Right renal cortex interstitium (tissue), 3 donors: ENCODE measurements around the gene FBXL17. TPM values are rescaled to one million over a fixed set of nuclear protein-coding genes. Genes with fewer than 3 reads are reported as not detected.

ENCODE experiments used
- DNase-seq, 3 donors: peaks; one replicate each; pipeline ENCODE4 v3.0.0-alpha.2; 2013; ENCODE audit warnings: low read depth in 3 of 3, low spot score in 2 of 3
- polyA plus RNA-seq, 3 donors: library from polyadenylated mRNA; unstranded; fragments of 120-200 nt; gene quantifications; one replicate each; pipeline ENCODE4 v1.2.1, GENCODE V29; 2013; ENCODE audit not compliant: insufficient read length in 3 of 3

The FBXL17 gene
- polyA plus RNA-seq, 3 donors = 33.5 to 36.4 (median 36.1) TPM

GRCh38 chr5:108028412-108028811 is 353.5 kb downstream of the FBXL17 start:
- peak in 1 of 3 donors; percentile 12 for DNase-seq

- no peak for DNase-seq
Measured at GRCh38 chr5:108025957-108026356, 355.9 kb downstream of the FBXL17 start.

GRCh38 chr5:108024986-108025385 is 356.9 kb downstream of the FBXL17 start:
- no peak for DNase-seq

GRCh38 chr5:108016101-108016500 is 365.8 kb downstream of the FBXL17 start:
- DNase-seq = no peak

- DNase-seq = no peak
Measured at GRCh38 chr5:108006791-108007190, 375.1 kb downstream of the FBXL17 start.

- peak in 1 of 3 donors; percentile 21 for DNase-seq
Measured at GRCh38 chr5:108003178-108003577, 378.7 kb downstream of the FBXL17 start.

- no peak for DNase-seq
Measured at GRCh38 chr5:108001222-108001621, 380.7 kb downstream of the FBXL17 start.

- no peak for DNase-seq
Measured at GRCh38 chr5:107997338-107997980, 384.4 kb downstream of the FBXL17 start.

GRCh38 chr5:107993341-107993740 is 388.6 kb downstream of the FBXL17 start:
- DNase-seq = no peak

- DNase-seq = no peak
Measured at GRCh38 chr5:107990881-107991810, 390.8 kb downstream of the FBXL17 start.

- DNase-seq = no peak
Measured at GRCh38 chr5:107985144-107985543, 396.8 kb downstream of the FBXL17 start.

- no peak for DNase-seq
Measured at GRCh38 chr5:107982703-107983425, 399.0 kb downstream of the FBXL17 start.

GRCh38 chr5:107980923-107981692 is 400.8 kb downstream of the FBXL17 start:
- DNase-seq = peak in 2 of 3 donors; percentile 20 to 33

GRCh38 chr5:107979900-107980299 is 402.0 kb downstream of the FBXL17 start:
- no peak for DNase-seq

- DNase-seq = no peak
Measured at GRCh38 chr5:107979291-107979690, 402.6 kb downstream of the FBXL17 start.

- DNase-seq = no peak
Measured at GRCh38 chr5:107977550-107978071, 404.3 kb downstream of the FBXL17 start.

GRCh38 chr5:107975568-107975967 is 406.3 kb downstream of the FBXL17 start:
- DNase-seq = no peak

GRCh38 chr5:107971846-107972245 is 410.1 kb downstream of the FBXL17 start:
- DNase-seq = no peak

- no peak for DNase-seq
Measured at GRCh38 chr5:107969847-107970246, 412.1 kb downstream of the FBXL17 start.

GRCh38 chr5:107968998-107969397 is 412.9 kb downstream of the FBXL17 start:
- DNase-seq = no peak
